ENCODE measurements around the gene B4GALT6.

The B4GALT6 gene

DNA sequence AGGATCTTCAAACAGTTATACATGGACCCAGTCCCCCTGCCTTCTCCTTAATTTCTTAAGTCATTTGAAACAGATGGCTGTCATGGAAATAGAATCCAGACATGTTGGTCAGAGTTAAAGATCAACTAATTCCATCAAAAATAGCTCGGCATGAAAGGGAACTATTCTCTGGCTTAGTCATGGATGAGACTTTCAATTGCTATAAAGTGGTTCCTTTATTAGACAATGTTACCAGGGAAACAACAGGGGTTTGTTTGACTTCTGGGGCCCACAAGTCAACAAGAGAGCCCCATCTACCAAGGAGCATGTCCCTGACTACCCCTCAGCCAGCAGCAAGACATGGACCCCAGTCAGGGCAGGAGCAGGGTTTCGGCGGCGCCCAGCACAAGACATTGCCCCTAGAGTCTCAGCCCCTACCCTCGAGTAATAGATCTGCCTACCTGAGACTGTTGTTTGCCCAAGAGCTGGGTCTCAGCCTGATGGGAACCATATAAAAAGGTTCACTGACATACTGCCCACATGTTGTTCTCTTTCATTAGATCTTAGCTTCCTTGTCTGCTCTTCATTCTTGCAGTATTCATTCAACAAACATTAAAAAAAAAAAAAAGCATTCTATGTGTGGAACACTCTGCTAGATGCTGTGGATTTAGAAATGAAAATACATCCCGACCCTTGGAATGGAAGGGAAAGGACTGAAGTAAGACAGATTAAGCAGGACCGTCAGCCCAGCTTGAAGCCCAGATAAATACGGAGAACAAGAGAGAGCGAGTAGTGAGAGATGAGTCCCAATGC, 88.1 kb downstream of the B4GALT6 start:
- H3K4me3 ChIP-seq (ENCODE audit: control insufficient read depth, low read depth, low read length) = no peak overlapping the region
- TF ChIP-seq, protein P1, sequence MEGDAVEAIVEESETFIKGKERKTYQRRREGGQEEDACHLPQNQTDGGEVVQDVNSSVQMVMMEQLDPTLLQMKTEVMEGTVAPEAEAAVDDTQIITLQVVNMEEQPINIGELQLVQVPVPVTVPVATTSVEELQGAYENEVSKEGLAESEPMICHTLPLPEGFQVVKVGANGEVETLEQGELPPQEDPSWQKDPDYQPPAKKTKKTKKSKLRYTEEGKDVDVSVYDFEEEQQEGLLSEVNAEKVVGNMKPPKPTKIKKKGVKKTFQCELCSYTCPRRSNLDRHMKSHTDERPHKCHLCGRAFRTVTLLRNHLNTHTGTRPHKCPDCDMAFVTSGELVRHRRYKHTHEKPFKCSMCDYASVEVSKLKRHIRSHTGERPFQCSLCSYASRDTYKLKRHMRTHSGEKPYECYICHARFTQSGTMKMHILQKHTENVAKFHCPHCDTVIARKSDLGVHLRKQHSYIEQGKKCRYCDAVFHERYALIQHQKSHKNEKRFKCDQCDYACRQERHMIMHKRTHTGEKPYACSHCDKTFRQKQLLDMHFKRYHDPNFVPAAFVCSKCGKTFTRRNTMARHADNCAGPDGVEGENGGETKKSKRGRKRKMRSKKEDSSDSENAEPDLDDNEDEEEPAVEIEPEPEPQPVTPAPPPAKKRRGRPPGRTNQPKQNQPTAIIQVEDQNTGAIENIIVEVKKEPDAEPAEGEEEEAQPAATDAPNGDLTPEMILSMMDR (conservative IDR thresholded peaks at IDR 0.05; ENCODE audit: control insufficient read depth, insufficient read depth, low read depth, low read length) = no peak
- peak; percentile 11 for DNase-seq (ENCODE audit: low read depth)

DNA sequence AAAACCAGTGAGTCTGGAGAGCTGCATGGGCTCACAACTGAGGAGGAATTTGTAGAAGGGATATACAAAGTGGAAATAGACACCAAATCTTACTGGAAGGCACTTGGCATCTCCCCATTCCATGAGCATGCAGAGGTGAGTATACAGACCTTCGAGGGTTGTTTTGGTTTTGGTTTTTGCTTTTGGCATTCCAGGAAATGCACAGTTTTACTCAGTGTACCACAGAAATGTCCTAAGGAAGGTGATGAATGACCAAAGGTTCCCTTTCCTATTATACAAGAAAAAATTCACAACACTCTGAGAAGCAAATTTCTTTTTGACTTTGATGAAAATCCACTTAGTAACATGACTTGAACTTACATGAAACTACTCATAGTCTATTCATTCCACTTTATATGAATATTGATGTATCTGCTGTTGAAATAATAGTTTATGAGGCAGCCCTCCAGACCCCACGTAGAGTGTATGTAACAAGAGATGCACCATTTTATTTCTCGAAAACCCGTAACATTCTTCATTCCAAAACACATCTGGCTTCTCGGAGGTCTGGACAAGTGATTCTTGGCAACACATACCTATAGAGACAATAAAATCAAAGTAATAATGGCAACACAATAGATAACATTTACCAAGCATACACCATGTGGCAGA, 89.1 kb downstream of the B4GALT6 start:
- no peak for DNase-seq (ENCODE audit: low read depth)
- TF ChIP-seq, protein P1 (conservative IDR thresholded peaks at IDR 0.05; ENCODE audit: control insufficient read depth, insufficient read depth, low read depth, low read length) = no peak
- no peak overlapping the region for H3K4me3 ChIP-seq (ENCODE audit: control insufficient read depth, low read depth, low read length)

DNA sequence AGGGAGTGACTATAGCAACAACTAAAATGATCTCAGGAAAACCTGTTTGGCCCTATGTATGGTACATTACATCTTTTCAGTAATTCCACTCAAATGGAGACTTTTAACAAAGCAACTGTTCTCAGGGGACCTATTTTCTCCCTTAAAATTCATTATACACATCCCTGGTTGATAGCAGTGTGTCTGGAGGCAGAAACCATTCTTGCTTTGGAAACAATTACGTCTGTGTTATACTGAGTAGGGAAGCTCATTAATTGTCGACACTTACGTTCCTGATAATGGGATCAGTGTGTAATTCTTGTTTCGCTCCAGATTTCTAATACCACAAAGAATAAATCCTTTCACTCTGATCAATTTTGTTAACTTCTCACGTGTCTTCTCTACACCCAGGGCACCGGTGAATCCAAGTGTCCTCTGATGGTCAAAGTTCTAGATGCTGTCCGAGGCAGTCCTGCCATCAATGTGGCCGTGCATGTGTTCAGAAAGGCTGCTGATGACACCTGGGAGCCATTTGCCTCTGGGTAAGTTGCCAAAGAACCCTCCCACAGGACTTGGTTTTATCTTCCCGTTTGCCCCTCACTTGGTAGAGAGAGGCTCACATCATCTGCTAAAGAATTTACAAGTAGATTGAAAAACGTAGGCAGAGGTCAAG, 91.7 kb downstream of the B4GALT6 start:
- DNase-seq (ENCODE audit: low read depth) = no peak
- no peak overlapping the region for H3K4me3 ChIP-seq (ENCODE audit: control insufficient read depth, low read depth, low read length)
- TF ChIP-seq, protein P1 (conservative IDR thresholded peaks at IDR 0.05; ENCODE audit: control insufficient read depth, insufficient read depth, low read depth, low read length) = no peak

DNA sequence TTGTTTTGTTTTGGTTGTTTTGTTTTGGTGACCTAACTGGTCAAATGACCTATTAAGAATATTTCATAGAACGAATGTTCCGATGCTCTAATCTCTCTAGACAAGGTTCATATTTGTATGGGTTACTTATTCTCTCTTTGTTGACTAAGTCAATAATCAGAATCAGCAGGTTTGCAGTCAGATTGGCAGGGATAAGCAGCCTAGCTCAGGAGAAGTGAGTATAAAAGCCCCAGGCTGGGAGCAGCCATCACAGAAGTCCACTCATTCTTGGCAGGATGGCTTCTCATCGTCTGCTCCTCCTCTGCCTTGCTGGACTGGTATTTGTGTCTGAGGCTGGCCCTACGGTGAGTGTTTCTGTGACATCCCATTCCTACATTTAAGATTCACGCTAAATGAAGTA, 92.8 kb downstream of the B4GALT6 start, which contains the start of gene TTR:
TSS of gene TTR (plus strand) at position 250 of the 400 bp plus-strand sequence. CDS start at position 276, 26 bp downstream.
- H3K4me3 ChIP-seq (ENCODE audit: control insufficient read depth, low read depth, low read length) = no peak within 1 kb of the TSS
- TF ChIP-seq, protein P1 (conservative IDR thresholded peaks at IDR 0.05; ENCODE audit: control insufficient read depth, insufficient read depth, low read depth, low read length) = no peak
- DNase-seq (ENCODE audit: low read depth) = no peak

DNA sequence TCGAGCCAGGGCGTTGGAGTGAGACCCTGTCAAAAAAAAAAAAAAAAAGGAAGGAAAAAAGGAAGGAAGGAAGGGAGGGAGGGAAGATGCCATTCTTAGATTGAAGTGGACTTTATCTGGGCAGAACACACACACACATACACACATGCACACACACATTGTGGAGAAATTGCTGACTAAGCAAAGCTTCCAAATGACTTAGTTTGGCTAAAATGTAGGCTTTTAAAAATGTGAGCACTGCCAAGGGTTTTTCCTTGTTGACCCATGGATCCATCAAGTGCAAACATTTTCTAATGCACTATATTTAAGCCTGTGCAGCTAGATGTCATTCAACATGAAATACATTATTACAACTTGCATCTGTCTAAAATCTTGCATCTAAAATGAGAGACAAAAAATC, 93.3 kb downstream of the B4GALT6 start:
- H3K4me3 ChIP-seq (ENCODE audit: control insufficient read depth, low read depth, low read length) = no peak overlapping the region
- TF ChIP-seq, protein P1 (conservative IDR thresholded peaks at IDR 0.05; ENCODE audit: control insufficient read depth, insufficient read depth, low read depth, low read length) = no peak
- no peak for DNase-seq (ENCODE audit: low read depth)

DNA sequence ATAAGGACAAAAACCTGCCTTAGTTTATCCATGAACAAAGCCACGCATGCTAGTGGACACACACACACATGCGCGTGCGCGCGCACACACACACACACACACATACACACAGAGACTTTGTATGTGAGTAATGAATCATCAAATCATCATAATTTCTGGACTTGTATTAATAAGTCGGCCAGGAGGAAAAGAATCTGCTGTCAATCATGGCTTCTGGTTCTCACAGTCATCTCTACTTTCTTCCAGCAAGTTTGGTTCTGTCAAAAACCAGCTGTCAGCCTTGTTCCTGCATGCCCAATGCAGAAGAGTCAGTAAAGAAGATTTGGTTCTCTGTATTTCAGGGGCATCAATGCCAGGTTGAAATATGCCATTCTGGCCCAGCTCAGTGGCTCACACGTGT, 93.8 kb downstream of the B4GALT6 start:
- no peak overlapping the region for H3K4me3 ChIP-seq (ENCODE audit: control insufficient read depth, low read depth, low read length)
- no peak for DNase-seq (ENCODE audit: low read depth)
- TF ChIP-seq, protein P1 (conservative IDR thresholded peaks at IDR 0.05; ENCODE audit: control insufficient read depth, insufficient read depth, low read depth, low read length) = no peak
